IPS DF 19.7 (cell line): ENCODE measurements around the gene MGA.
A peak's percentile ranks its signal among the peaks of the same experiment; 100 is the strongest.

Experiments
- DNase-seq: peaks from one replicate; pipeline ENCODE4 v3.0.0-alpha.2; 2013; ENCODE audit warnings: low read depth, low spot score

Gene MGA

DNA sequence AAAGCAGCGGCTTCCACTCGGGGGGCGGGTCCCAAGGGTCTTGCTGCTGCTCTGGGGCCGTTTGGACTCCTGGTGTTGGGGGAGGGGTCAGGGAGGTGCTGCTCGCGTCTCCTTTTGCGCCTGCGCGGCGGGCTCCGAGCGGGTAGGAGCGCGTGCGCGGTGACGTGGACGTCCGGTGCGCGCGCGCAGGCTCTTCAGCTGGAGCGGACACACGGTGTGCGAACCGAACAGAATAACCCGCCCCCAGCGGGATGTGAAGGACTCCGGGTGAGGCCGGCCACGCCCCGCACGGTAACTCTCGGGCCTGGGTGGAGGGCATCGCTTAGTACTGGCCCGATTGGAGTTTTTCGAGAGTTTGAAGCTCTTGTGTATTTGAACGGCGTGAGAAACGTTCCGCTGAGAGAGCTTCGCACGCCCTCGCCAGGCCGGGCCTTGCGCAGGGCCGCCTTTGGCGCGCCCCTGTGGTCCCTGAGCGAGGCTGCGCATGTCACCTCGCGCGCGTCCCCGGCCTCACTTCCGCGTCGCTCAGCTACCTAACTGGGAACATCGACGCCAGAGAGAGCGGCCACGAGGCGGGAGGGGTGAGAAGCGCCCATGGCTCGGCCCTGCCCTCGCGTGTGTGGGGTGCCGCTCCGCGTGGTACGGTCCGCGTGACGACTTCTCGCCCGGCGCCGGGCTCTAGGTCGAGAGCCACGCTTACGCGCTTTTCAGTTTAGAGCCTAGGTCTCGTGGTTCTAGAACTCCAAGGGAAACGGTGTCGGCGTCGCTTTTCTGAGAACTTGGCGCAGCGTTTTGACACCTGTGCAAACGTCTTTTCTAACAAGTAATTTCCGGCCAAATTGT is at the start of gene MGA:
MGA (plus strand) TSS at position 171 of the 843 bp plus-strand sequence.
- peak; percentile 63 for DNase-seq

GRCh38 chr15:41620536-41621199 is 39.5 kb upstream of the MGA start:
- DNase-seq, result no peak

GRCh38 chr15:41621200-41622193 is 38.7 kb upstream of the MGA start:
- no peak for DNase-seq

- no peak for DNase-seq
Observed at GRCh38 chr15:41622901-41623300, 37.3 kb upstream of the MGA start.

GRCh38 chr15:41627203-41627602 is 33.0 kb upstream of the MGA start:
- DNase-seq, result no peak

- DNase-seq, result no peak
Observed at GRCh38 chr15:41629463-41629862, 30.7 kb upstream of the MGA start.

- DNase-seq, result no peak
Observed at GRCh38 chr15:41629883-41630282, 30.3 kb upstream of the MGA start.

GRCh38 chr15:41630616-41631217 is 29.5 kb upstream of the MGA start:
- no peak for DNase-seq

DNA sequence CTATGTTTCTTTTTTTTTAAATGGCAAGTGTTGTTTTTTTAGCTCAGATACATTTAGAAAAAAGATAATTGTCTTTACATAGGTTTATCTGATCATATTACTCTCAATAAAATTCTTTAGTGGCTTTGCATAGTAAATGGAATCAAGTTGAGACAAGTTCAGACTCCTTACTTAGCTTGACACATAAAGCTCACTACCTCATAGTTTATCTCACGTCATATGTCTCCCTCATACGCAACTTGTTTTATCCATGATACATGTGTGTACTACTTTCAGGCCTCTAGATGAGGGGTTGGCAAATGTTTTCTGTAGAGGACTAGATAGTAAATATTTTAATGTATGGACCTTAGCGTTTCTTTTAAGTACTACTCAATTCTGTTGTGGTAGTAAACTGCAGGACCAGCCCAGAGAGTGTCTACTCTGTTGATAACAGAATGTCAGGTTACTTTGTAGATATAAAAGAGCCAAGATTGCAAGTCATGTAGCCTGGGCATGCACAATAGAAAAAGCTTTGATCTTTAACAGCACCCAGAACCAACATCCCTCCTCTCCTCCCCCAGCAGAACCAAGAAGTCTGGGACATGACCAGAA is 28.2 kb upstream of the MGA start:
- DNase-seq, result no peak

GRCh38 chr15:41633609-41634008 is 26.6 kb upstream of the MGA start:
- no peak for DNase-seq

GRCh38 chr15:41634072-41634626 is 26.1 kb upstream of the MGA start:
- DNase-seq, result no peak

DNA sequence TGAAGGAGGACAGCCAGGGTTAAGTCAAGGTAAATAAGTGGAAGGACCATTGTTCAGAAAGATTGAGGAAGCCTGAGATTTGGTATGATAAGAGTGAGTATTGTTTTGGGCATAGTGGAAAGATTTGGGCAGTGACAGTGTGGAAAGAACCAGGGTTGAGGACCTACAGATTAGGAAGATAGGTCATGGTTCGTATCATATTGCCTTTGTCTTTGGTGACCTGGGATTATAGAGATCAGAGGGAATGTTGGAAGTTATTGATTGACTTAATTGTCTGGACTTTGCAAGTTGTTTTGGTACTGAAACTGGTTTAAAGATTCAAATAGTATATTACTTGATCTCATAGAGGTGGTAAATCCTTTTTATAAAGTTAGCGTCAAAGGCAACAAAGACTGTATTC is 23.1 kb upstream of the MGA start:
- DNase-seq, result no peak

DNA sequence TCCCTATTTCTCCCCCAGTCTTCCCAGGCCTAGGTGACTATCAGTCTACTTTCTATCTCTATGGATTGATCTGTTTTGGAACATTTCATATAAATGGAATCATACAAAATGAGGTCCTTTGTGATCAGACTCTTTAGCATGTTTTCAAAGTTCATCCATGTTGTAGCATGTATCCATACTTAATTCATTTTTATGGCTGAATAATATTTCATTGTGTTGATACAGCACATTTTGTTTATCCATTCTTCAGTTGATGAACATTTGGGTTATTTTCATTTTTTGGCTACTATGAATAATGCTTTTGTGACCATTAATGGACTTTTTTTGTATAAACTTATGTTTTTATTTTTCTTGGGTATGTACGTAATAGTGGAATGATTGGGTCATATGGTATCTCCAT is 19.2 kb upstream of the MGA start:
- DNase-seq, result no peak

DNA sequence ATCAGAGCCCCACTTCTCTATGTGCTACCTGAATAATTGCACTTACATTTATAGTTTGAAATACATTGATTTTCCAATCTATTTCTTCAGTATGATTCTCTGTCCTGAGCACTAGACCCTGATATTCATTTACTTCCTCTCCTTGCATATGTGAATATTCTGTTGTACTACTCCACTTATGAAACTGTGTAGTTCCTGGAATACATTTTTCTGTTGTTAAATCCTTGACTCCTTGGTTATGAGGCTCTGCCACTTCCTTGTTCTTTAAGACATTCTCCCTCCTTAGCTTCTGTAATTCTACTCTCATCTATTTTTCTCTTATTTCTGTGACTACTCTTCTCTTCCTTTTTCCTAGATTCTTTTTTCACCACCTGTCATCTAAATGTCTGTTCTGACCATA is 12.9 kb upstream of the MGA start:
- DNase-seq, result no peak

DNA sequence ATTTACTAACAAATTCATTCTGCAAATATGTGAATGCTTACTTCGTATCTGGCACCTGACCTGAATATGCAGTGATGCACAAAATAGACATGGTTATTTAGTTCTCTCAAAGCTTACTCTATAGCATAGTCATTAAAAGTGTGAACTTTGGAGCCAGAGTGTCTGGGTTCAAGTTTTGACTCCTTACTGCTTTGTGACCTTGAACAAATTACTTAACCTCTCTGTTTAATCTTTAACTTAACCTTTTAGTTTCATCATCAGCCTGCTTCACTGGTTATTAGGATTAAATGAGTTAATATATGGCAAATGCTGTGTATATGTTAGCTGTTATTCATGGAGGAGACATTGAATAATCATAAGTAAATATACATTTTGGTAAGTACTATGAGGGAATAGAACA is 12.1 kb upstream of the MGA start:
- no peak for DNase-seq

GRCh38 chr15:41648770-41649169 is 11.4 kb upstream of the MGA start:
- no peak for DNase-seq

DNA sequence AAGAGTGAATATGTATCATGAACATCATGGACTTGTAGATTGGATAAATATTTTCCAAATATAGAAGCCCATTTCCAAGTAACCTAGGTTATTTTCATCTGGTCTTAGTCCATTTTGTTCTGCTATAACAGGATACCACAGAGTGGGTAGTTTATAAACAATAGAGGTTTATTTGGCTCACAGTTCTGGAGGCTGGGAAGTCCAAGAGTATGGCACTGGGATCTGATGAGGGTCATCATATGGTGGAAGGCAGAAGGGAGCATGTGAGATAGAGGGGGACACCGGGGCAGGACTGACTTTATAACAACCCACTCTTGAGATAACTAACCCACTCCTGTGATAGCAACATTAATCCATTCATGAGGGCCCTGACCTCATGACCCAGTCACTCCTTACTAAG is 9.4 kb upstream of the MGA start:
- no peak for DNase-seq

GRCh38 chr15:41651373-41651772 is 8.8 kb upstream of the MGA start:
- no peak for DNase-seq

GRCh38 chr15:41653760-41654159 is 6.4 kb upstream of the MGA start:
- no peak for DNase-seq

DNA sequence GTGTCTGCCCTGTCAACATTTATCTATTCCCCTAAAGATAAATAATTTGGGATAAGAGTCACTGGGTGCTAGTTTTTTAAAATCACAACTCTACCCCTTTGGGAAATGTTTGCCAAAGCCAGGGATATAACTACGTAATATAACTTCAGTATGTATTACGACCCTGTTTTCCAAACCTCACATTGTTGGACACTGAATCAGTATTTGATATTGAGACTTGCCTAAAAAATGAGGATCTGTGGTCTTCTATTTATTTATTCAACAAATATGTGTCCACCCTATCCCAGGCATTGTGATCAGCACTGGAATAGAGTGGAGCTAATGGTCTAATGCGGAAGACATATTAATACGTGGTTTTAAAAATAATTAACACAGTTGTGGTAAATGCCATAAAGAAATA is 4.5 kb upstream of the MGA start:
- no peak for DNase-seq

GRCh38 chr15:41656188-41656587 is 4.0 kb upstream of the MGA start:
- DNase-seq, result no peak
